Mesothelial cell of epicardium (in vitro differentiated cells): Measurements from ENCODE around the gene PIGU. TPM values are rescaled to one million over a fixed set of nuclear protein-coding genes. Genes with fewer than 3 reads are reported as not detected.
A peak's percentile ranks its signal among the peaks of the same experiment; 100 is the strongest.

Experiments
- DNase-seq, 2 experiments: peaks; one replicate each; pipeline ENCODE4 v3.0.0; 2021; ENCODE audit warnings: low spot score in 2 of 2; ENCODE audit not compliant: unreplicated experiment in 2 of 2
- H3K27ac Mint-ChIP-seq: 2 replicates; pipeline ENCODE4 v1.8.0; 2021; ENCODE audit warnings: mixed read lengths
- H3K27me3 Mint-ChIP-seq: 2 replicates; pipeline ENCODE4 v1.8.0; 2021; ENCODE audit warnings: low read depth, mixed read lengths
- H3K36me3 Mint-ChIP-seq: 2 replicates; pipeline ENCODE4 v1.8.0; 2021; ENCODE audit warnings: mixed read lengths
- H3K4me1 Mint-ChIP-seq: 2 replicates; pipeline ENCODE4 v1.8.0; 2021; ENCODE audit warnings: mixed read lengths
- H3K4me3 Mint-ChIP-seq: 2 replicates; pipeline ENCODE4 v1.8.0; 2021; ENCODE audit warnings: mild to moderate bottlenecking, moderate library complexity, mixed read lengths
- H3K9me3 Mint-ChIP-seq: 2 replicates; pipeline ENCODE4 v1.8.0; 2021; ENCODE audit warnings: mixed read lengths
- total RNA-seq: library from RNA; stranded (reverse); gene quantifications from 3 replicates; pipeline ENCODE4 v1.2.1, GENCODE V29; 2021
- TF ChIP-seq, protein P1 (sequence below): fragments of 200-600 bp; sonication (generic); IDR thresholded peaks from one replicate; pipeline ENCODE4 v1.5.0; 2021; ENCODE audit warnings: antibody characterized with exemption; ENCODE audit not compliant: unreplicated experiment

Gene PIGU
- total RNA-seq, 1 donor from 2014 or later = 32.6 TPM

DNA sequence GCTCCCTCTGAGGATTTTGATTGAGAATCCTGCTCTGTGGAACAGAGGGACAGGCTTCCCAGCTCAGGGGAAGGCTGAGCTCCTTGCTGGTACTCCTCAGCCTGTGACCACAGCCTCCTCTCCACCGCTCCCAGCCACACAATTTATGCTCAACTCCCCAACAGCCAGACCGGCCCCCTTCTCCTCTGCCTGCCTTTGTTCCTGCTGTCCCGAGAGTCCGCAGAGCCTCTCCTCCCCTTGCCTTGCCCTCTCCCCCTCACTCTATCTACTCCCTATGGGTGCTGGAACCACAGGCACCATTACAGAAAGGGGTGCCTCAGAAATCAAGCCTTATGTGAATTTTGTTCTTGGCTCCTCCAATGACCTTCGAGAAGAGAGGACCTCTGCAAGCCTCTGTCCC, 102.5 kb downstream of the PIGU start:
- no peaks in the 10 kb centered on the region for H3K27me3 Mint-ChIP-seq
- peaks cover 20% of the 10 kb centered on the region for H3K36me3 Mint-ChIP-seq
- H3K27ac Mint-ChIP-seq = no peak overlapping the region
- H3K4me1 Mint-ChIP-seq = peaks cover 21% of the 10 kb centered on the region
- DNase-seq = no peak
- H3K9me3 Mint-ChIP-seq = no peaks in the 10 kb centered on the region
- no peak overlapping the region for H3K4me3 Mint-ChIP-seq
- TF ChIP-seq, protein P1, sequence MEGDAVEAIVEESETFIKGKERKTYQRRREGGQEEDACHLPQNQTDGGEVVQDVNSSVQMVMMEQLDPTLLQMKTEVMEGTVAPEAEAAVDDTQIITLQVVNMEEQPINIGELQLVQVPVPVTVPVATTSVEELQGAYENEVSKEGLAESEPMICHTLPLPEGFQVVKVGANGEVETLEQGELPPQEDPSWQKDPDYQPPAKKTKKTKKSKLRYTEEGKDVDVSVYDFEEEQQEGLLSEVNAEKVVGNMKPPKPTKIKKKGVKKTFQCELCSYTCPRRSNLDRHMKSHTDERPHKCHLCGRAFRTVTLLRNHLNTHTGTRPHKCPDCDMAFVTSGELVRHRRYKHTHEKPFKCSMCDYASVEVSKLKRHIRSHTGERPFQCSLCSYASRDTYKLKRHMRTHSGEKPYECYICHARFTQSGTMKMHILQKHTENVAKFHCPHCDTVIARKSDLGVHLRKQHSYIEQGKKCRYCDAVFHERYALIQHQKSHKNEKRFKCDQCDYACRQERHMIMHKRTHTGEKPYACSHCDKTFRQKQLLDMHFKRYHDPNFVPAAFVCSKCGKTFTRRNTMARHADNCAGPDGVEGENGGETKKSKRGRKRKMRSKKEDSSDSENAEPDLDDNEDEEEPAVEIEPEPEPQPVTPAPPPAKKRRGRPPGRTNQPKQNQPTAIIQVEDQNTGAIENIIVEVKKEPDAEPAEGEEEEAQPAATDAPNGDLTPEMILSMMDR = no peak

- H3K4me3 Mint-ChIP-seq = no peak overlapping the region
- H3K27ac Mint-ChIP-seq = no peak overlapping the region
- H3K9me3 Mint-ChIP-seq = no peaks in the 10 kb centered on the region
- H3K36me3 Mint-ChIP-seq = peaks cover 20% of the 10 kb centered on the region
- DNase-seq = no peak
- TF ChIP-seq, protein P1 = no peak
- no peaks in the 10 kb centered on the region for H3K27me3 Mint-ChIP-seq
- peaks cover 15% of the 10 kb centered on the region for H3K4me1 Mint-ChIP-seq
These were observed 103.2 kb downstream of the PIGU start for GRCh38 chr20:34573541-34574300.

DNA sequence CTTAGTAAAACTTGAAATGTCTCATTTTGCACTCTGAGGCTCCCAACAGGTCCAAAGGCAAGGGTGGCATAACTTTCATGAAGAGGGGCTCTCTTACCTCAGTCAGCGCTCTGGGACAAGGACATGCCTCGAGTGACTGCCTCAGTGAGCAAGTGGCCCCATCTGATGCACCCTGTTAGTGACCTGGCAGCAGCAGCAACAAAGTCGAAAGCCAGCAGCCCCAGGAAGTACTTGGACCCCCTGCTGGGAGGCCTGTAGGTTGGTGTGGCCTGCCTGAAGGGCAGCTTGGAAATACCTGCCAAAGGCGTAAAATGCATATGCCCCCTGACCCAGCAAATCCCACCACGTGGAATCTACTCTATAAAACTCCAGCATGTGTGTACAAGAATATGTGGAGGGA, 105.1 kb downstream of the PIGU start:
- no peaks in the 10 kb centered on the region for H3K27me3 Mint-ChIP-seq
- no peaks in the 10 kb centered on the region for H3K9me3 Mint-ChIP-seq
- DNase-seq = no peak
- TF ChIP-seq, protein P1 = no peak
- H3K36me3 Mint-ChIP-seq = peaks cover 24% of the 10 kb centered on the region
- H3K27ac Mint-ChIP-seq = no peak overlapping the region
- H3K4me3 Mint-ChIP-seq = no peak overlapping the region
- peaks cover 8% of the 10 kb centered on the region for H3K4me1 Mint-ChIP-seq

- H3K36me3 Mint-ChIP-seq = peaks cover 24% of the 10 kb centered on the region
- H3K4me1 Mint-ChIP-seq = peaks cover 8% of the 10 kb centered on the region
- H3K27me3 Mint-ChIP-seq = no peaks in the 10 kb centered on the region
- DNase-seq = no peak
- H3K9me3 Mint-ChIP-seq = no peaks in the 10 kb centered on the region
- TF ChIP-seq, protein P1 = no peak
- H3K4me3 Mint-ChIP-seq = no peak overlapping the region
- peak overlapping the region; percentile 76 for H3K27ac Mint-ChIP-seq
These were observed 106.0 kb downstream of the PIGU start for GRCh38 chr20:34570859-34571306.

GRCh38 chr20:34569598-34569997, 107.3 kb downstream of the PIGU start:
- peaks cover 19% of the 10 kb centered on the region for H3K36me3 Mint-ChIP-seq
- DNase-seq = no peak
- H3K27me3 Mint-ChIP-seq = no peaks in the 10 kb centered on the region
- no peak overlapping the region for H3K4me3 Mint-ChIP-seq
- H3K4me1 Mint-ChIP-seq = peaks cover 8% of the 10 kb centered on the region
- TF ChIP-seq, protein P1 = no peak
- H3K27ac Mint-ChIP-seq = no peak overlapping the region
- H3K9me3 Mint-ChIP-seq = no peaks in the 10 kb centered on the region
